Stimulated activated naive CD8-positive, alpha-beta T cell treated with anti-CD3 and anti-CD28 coated beads, Interleukin-15, Interleukin-2, amounts not matched to agents 100 U/mL and 50 U/mL, for 24 hours (primary cell): Measurements from ENCODE around the gene ARHGAP40.

Experiments used
- ATAC-seq: fragments of 150-1000 bp; cut with Tn5 transposase; one replicate; pipeline ENCODE4 v1.10.0; 2021
- DNase-seq: peaks from one replicate; pipeline ENCODE4 v3.0.0; 2021

ARHGAP40 gene

GRCh38 chr20:38617830-38618196 is 16.2 kb downstream of the ARHGAP40 start:
- DNase-seq (no peak), ATAC-seq (no peak)

- no peak for DNase-seq
These were observed 18.8 kb downstream of the ARHGAP40 start for GRCh38 chr20:38620441-38620840.

GRCh38 chr20:38623061-38623460 is 21.5 kb downstream of the ARHGAP40 start:
- no peak for DNase-seq
- no peak for ATAC-seq

More at GRCh38 chr20:38620441-38620840, 18.8 kb downstream of the ARHGAP40 start:
- no peak for ATAC-seq

- no peak for ATAC-seq
- DNase-seq, result no peak
These were observed 22.5 kb downstream of the ARHGAP40 start for GRCh38 chr20:38624084-38624483.

GRCh38 chr20:38625896-38626295 is 24.3 kb downstream of the ARHGAP40 start:
- ATAC-seq (no peak), DNase-seq (no peak)

- ATAC-seq, result no peak
- DNase-seq, result no peak
These were observed 25.5 kb downstream of the ARHGAP40 start for GRCh38 chr20:38626921-38627659.

- no peak for ATAC-seq
- no peak for DNase-seq
These were observed 27.2 kb downstream of the ARHGAP40 start for GRCh38 chr20:38628580-38629470.

- DNase-seq, result no peak
- ATAC-seq, result no peak
These were observed 28.4 kb downstream of the ARHGAP40 start for GRCh38 chr20:38629979-38630378.

GRCh38 chr20:38630727-38631126 is 29.1 kb downstream of the ARHGAP40 start:
- DNase-seq, result no peak
- no peak for ATAC-seq

GRCh38 chr20:38631155-38632022 is 29.8 kb downstream of the ARHGAP40 start:
- no peak for ATAC-seq
- no peak for DNase-seq

- ATAC-seq, result peak; percentile 91
- peak; percentile 74 for DNase-seq
These were observed 32.0 kb downstream of the ARHGAP40 start for GRCh38 chr20:38633577-38634093.

GRCh38 chr20:38635721-38636288 is 34.2 kb downstream of the ARHGAP40 start:
- DNase-seq, result no peak
- no peak for ATAC-seq

GRCh38 chr20:38640521-38640920 is 38.9 kb downstream of the ARHGAP40 start:
- DNase-seq (no peak), ATAC-seq (no peak)

- ATAC-seq (no peak), DNase-seq (no peak)
These were observed 40.9 kb downstream of the ARHGAP40 start for GRCh38 chr20:38642498-38642897.

- DNase-seq, result no peak
- ATAC-seq, result no peak
These were observed 43.1 kb downstream of the ARHGAP40 start for GRCh38 chr20:38644588-38645260.

GRCh38 chr20:38645351-38645750 is 43.7 kb downstream of the ARHGAP40 start:
- DNase-seq, result no peak

GRCh38 chr20:38645980-38646858 is 44.6 kb downstream of the ARHGAP40 start:
- DNase-seq (peak; percentile 92), ATAC-seq (peak; percentile 85)

More at GRCh38 chr20:38645351-38645750, 43.7 kb downstream of the ARHGAP40 start:
- peak; percentile 16 for ATAC-seq

- DNase-seq (no peak), ATAC-seq (no peak)
These were observed 47.8 kb downstream of the ARHGAP40 start for GRCh38 chr20:38649275-38649891.

- ATAC-seq (no peak), DNase-seq (no peak)
These were observed 48.4 kb downstream of the ARHGAP40 start for GRCh38 chr20:38650010-38650409.

GRCh38 chr20:38651154-38651553 is 49.5 kb downstream of the ARHGAP40 start:
- ATAC-seq, result no peak
- no peak for DNase-seq
